Suprapubic skin (tissue), 4 donors: Measurements from ENCODE around the gene NCKAP5. TPM values are rescaled to one million over a fixed set of nuclear protein-coding genes. Genes with fewer than 3 reads are reported as not detected.

Source experiments
- DNase-seq, 2 donors: peaks; one replicate each; pipeline ENCODE4 v3.0.0-alpha.2; 2019; ENCODE audit warnings: low spot score in 2 of 2
- H3K27ac ChIP-seq: fragments of 200-600 bp; sonication (generic); one replicate; pipeline ENCODE4 v1.5.1; 2019
- H3K27me3 ChIP-seq: fragments of 200-600 bp; sonication (generic); one replicate; pipeline ENCODE4 v1.5.1; 2019
- H3K36me3 ChIP-seq: fragments of 200-600 bp; sonication (generic); one replicate; pipeline ENCODE4 v1.5.1; 2019
- H3K4me1 ChIP-seq: fragments of 200-600 bp; sonication (generic); one replicate; pipeline ENCODE4 v1.5.1; 2019
- H3K4me3 ChIP-seq: fragments of 200-600 bp; sonication (generic); one replicate; pipeline ENCODE4 v1.5.1; 2019; ENCODE audit warnings: mild to moderate bottlenecking
- H3K9me3 ChIP-seq: fragments of 200-600 bp; sonication (generic); one replicate; pipeline ENCODE4 v1.5.1; 2019
- CTCF ChIP-seq, 2 donors: fragments of 200-600 bp in 1 of 2; fragments of 450-650 bp in 1 of 2; sonication (generic) in 1 of 2; IDR thresholded peaks; one replicate each; pipeline ENCODE4 v1.5.1; 2016 to 2019; ENCODE audit warnings: antibody characterized with exemption in 2 of 2, mild to moderate bottlenecking in 1 of 2, moderate library complexity in 1 of 2
- EP300 ChIP-seq: sonication (generic); formaldehyde crosslinking; IDR thresholded peaks from one replicate; pipeline ENCODE4 v1.6.1; 2017; ENCODE audit warnings: antibody characterized with exemption
- POLR2A ChIP-seq, 2 donors: fragments of 450-650 bp; IDR thresholded peaks; one replicate each; pipeline ENCODE4 v1.6.1; 2017; ENCODE audit warnings: antibody characterized with exemption in 2 of 2, mild to moderate bottlenecking in 2 of 2, moderate library complexity in 2 of 2
- POLR2AphosphoS5 ChIP-seq, 3 donors: sonication (generic); formaldehyde crosslinking; IDR thresholded peaks; one replicate each; pipeline ENCODE4 v1.6.1; 2017; ENCODE audit warnings: antibody characterized with exemption in 3 of 3
- WGBS: methylation state at CpG from one replicate; pipeline ENCODE4 v1.1.5; 2018; 5-methylcytosine and 5-hydroxymethylcytosine counted together
- total RNA-seq, 4 donors: library from RNA; depleted of rRNA; stranded (reverse); fragments of >200 nt; gene quantifications; one replicate each; pipeline ENCODE4 v1.1.0, GENCODE V29; 2016

The NCKAP5 gene
- total RNA-seq, 4 donors from 2014 or later = 2.8 to 6.4 (median 4.2) TPM

GRCh38 chr2:132804051-132804450 is 764.2 kb downstream of the NCKAP5 start:
- WGBS = 43% methylated on average over 4 of the region's 4 CpGs
- H3K4me3 ChIP-seq = no peak overlapping the region
- H3K27me3 ChIP-seq = no peaks in the 10 kb centered on the region
- H3K9me3 ChIP-seq = no peaks in the 10 kb centered on the region
- no peak overlapping the region for H3K27ac ChIP-seq
- H3K36me3 ChIP-seq = no peaks in the 10 kb centered on the region
- no peak for TF ChIP-seq EP300
- TF ChIP-seq CTCF (IDR thresholded peaks at IDR 0.05) = no peak
- no peak for TF ChIP-seq POLR2A (IDR thresholded peaks at IDR 0.05)
- no peak for TF ChIP-seq POLR2AphosphoS5 (IDR thresholded peaks at IDR 0.05)
- DNase-seq = no peak
- H3K4me1 ChIP-seq = no peaks in the 10 kb centered on the region

GRCh38 chr2:132798341-132798740 is 769.9 kb downstream of the NCKAP5 start:
- H3K4me3 ChIP-seq = no peak overlapping the region
- DNase-seq = no peak
- H3K4me1 ChIP-seq = no peaks in the 10 kb centered on the region
- H3K27me3 ChIP-seq = no peaks in the 10 kb centered on the region
- H3K27ac ChIP-seq = no peak overlapping the region
- no peak for TF ChIP-seq POLR2AphosphoS5 (IDR thresholded peaks at IDR 0.05)
- no peak for TF ChIP-seq POLR2A (IDR thresholded peaks at IDR 0.05)
- no peak for TF ChIP-seq CTCF (IDR thresholded peaks at IDR 0.05)
- TF ChIP-seq EP300 = no peak
- no peaks in the 10 kb centered on the region for H3K36me3 ChIP-seq
- H3K9me3 ChIP-seq = no peaks in the 10 kb centered on the region

GRCh38 chr2:132797556-132797955 is 770.7 kb downstream of the NCKAP5 start:
- Histone ChIP-seq H3K27me3 (no peaks in the 10 kb centered on the region), H3K9me3 (no peaks in the 10 kb centered on the region), H3K36me3 (no peaks in the 10 kb centered on the region), H3K4me1 (no peaks in the 10 kb centered on the region), H3K4me3 (no peak overlapping the region), H3K27ac (no peak overlapping the region)
- TF ChIP-seq POLR2A (IDR thresholded peaks at IDR 0.05) (no peak), EP300 (no peak), CTCF (IDR thresholded peaks at IDR 0.05) (no peak), POLR2AphosphoS5 (IDR thresholded peaks at IDR 0.05) (no peak)
- WGBS = 81% methylated on average over 3 of the region's 3 CpGs
- no peak for DNase-seq

GRCh38 chr2:132797071-132797470 is 771.2 kb downstream of the NCKAP5 start:
- Histone ChIP-seq H3K36me3 (no peaks in the 10 kb centered on the region), H3K27ac (no peak overlapping the region), H3K4me1 (no peaks in the 10 kb centered on the region), H3K27me3 (no peaks in the 10 kb centered on the region), H3K4me3 (no peak overlapping the region), H3K9me3 (no peaks in the 10 kb centered on the region)
- no peak for DNase-seq
- TF ChIP-seq CTCF (IDR thresholded peaks at IDR 0.05) (no peak), POLR2AphosphoS5 (IDR thresholded peaks at IDR 0.05) (no peak), POLR2A (IDR thresholded peaks at IDR 0.05) (no peak), EP300 (no peak)
- 61% methylated on average over 3 of the region's 3 CpGs for WGBS

GRCh38 chr2:132795220-132795619 is 773.0 kb downstream of the NCKAP5 start:
- 91% methylated on average over 2 of the region's 2 CpGs for WGBS
- Histone ChIP-seq H3K4me1 (no peaks in the 10 kb centered on the region), H3K4me3 (no peak overlapping the region), H3K9me3 (no peaks in the 10 kb centered on the region), H3K36me3 (no peaks in the 10 kb centered on the region), H3K27ac (no peak overlapping the region), H3K27me3 (no peaks in the 10 kb centered on the region)
- DNase-seq = no peak
- no peak for TF ChIP-seq EP300
- no peak for TF ChIP-seq POLR2A (IDR thresholded peaks at IDR 0.05)
- TF ChIP-seq POLR2AphosphoS5 (IDR thresholded peaks at IDR 0.05) = no peak
- TF ChIP-seq CTCF (IDR thresholded peaks at IDR 0.05) = no peak
